ENCODE data around the gene LRRC30. TPM values are rescaled to one million over a fixed set of nuclear protein-coding genes. Genes with fewer than 3 reads are reported as not detected.

LRRC30 gene
- total and polyA plus RNA-seq, 2 of the 13 experiments (the other 11 are each of a cell fraction or from before 2014, with no cell fraction given) = not detected

DNA sequence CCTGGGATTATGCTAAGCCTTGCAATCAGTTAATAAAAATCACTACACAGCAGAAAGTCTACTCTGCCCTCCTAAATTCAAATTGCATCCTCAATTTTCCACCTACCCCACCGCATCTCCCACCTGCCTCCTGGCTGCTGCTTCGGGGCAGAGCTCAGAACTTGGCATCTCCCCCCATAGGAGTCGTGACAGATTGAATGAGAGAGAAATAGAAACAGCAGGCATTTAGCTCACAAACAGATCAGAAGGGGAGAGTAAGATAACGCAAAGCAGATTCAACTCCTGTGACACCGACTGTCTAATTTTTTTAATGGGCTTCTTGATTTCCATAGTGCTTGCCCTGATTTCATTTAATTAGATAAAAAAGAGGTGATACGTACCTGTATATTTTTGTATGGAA lies 24.7 kb upstream of the LRRC30 start (continued):
- TF ChIP-seq, protein P1, sequence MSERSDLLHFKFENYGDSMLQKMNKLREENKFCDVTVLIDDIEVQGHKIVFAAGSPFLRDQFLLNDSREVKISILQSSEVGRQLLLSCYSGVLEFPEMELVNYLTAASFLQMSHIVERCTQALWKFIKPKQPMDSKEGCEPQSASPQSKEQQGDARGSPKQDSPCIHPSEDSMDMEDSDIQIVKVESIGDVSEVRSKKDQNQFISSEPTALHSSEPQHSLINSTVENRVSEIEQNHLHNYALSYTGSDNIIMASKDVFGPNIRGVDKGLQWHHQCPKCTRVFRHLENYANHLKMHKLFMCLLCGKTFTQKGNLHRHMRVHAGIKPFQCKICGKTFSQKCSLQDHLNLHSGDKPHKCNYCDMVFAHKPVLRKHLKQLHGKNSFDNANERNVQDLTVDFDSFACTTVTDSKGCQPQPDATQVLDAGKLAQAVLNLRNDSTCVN (CRISPR knock-in tag; IDR thresholded peaks at IDR 0.05; ENCODE audit: borderline replicate concordance) = no peak
- TF ChIP-seq TCF7L2 (IDR thresholded peaks at IDR 0.05; ENCODE audit: low read depth, low read length) = no peak
- no peak for TF ChIP-seq ZNF616 (CRISPR knock-in tag; IDR thresholded peaks at IDR 0.05; ENCODE audit: low read depth)
- TF ChIP-seq DNMT1 (CRISPR knock-in tag; IDR thresholded peaks at IDR 0.05) = no peak

DNA sequence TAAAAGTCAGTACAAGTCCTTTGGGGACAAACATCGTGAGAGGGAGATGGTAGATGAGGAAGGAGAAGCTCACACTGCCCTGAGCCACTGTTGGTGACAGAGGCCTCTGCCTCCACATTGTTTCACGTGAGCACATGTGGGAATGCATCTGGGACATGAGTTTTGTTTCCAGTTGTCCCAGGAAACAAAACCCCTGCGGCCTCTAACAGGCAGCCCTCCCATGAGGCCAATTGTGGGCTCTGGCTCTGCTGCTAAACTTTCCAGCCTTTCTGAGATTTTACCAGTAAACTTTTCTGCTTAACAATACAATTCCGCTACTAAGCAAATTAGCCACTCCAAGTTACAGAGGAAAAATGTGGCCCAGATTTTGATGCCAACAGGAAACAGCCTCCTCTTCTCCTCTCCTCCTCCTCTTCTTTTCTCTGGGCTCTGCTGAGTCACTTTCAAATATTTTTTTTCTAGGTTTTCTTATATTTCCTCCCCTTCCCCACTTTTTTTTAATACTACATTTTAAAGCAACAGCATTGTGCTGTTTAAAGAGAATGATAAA lies 23.4 kb upstream of the LRRC30 start:
- FAIRE-seq (no peak), DNase-seq (ENCODE audit: low spot score) (no peak), ATAC-seq (no peak)
- no TSS peak for BruUV-seq (replicated peaks)
- intact Hi-C loops (cut with micrococcal nuclease; ENCODE audit: unreplicated experiment) = no loop called here
- ChIA-PET CTCF (ENCODE audit: low intra/inter-chr PET ratio, low total read pairs) (no interaction called here), POLR2A (no interaction called here)
- Histone ChIP-seq H3K36me3 (replicated peaks in 1 of 2; ENCODE audit: control insufficient read depth in 1 of 2, insufficient read depth in 2 of 2, low read length in 2 of 2) (no peaks in the 10 kb centered on the region), H3K4me3 (replicated peaks in 1 of 3; ENCODE audit: insufficient read depth in 1 of 3, low read depth in 2 of 3, low read length in 3 of 3) (no peak overlapping the region), H4K20me1 (ENCODE audit: insufficient read depth, low read length) (no peaks in the 10 kb centered on the region), H3K27me3 (ENCODE audit: control insufficient read depth in 1 of 2, insufficient read depth in 2 of 2, low read length in 2 of 2) (no peaks in the 10 kb centered on the region; a peak in 1 of 5 replicates), H3K4me1 (ENCODE audit: insufficient read depth, low read length) (no peaks in the 10 kb centered on the region), H3K79me2 (ENCODE audit: insufficient read depth, low read length) (no peaks in the 10 kb centered on the region), H3K4me2 (ENCODE audit: low read depth, low read length) (no peak overlapping the region), H3K9ac (ENCODE audit: insufficient read depth, low read depth, low read length) (no peak overlapping the region), H2AFZ (ENCODE audit: low read length) (no peak overlapping the region), H3K9me3 (ENCODE audit: low read length) (no peaks in the 10 kb centered on the region), H3K27ac (ENCODE audit: extremely low read length, insufficient read depth, low read length) (no peak overlapping the region)
- in situ Hi-C loops (cut with HindIII; ENCODE audit: extremely low pct_ligation_motif_present, low pct_unique_long_range_greater_than_20kb) = no loop called here
- WGBS (ENCODE audit: low lambda C conversion rate) = 28% methylated on average over 4 of the region's 4 CpGs
- TF ChIP-seq CHD2 (IDR thresholded peaks at IDR 0.05; ENCODE audit: low read depth, low read length) (no peak), CEBPG (CRISPR knock-in tag; IDR thresholded peaks at IDR 0.05) (no peak), ISX (CRISPR knock-in tag; conservative IDR thresholded peaks at IDR 0.05) (no peak), HDAC1 (CRISPR knock-in tag; IDR thresholded peaks at IDR 0.05) (no peak), XRCC5 (optimal IDR thresholded peaks at IDR 0.05; ENCODE audit: low read length) (no peak), ZFP90 (CRISPR knock-in tag; IDR thresholded peaks at IDR 0.05; ENCODE audit: borderline replicate concordance) (no peak), HOXA5 (CRISPR knock-in tag; IDR thresholded peaks at IDR 0.05) (no peak)
